Activated CD8-positive, alpha-beta T cell treated with anti-CD3 and anti-CD28 coated beads for 36 hours (primary cell): ENCODE data around the gene PRTN3. TPM values are rescaled to one million over a fixed set of nuclear protein-coding genes. Genes with fewer than 3 reads are reported as not detected.
"Not testable (repeated sequence)": the region's sequence is repeated elsewhere in the genome, so short reads cannot be mapped to it uniquely, and the experiment has no call there.

Experiments
- ATAC-seq: fragments of 200-7000 bp; cut with Tn5 transposase; one replicate; pipeline ENCODE4 v1.10.0; 2021; ENCODE audit warnings: mild to moderate bottlenecking, moderate library complexity
- CTCF ChIA-PET: fragments of 350-600 bp; sonication (Branson Sonifier 250); formaldehyde crosslinking; loops from one replicate; lab custom pipeline; 2021; ENCODE audit warnings: antibody characterized with exemption; lab: Charles Lee
- POLR2A ChIA-PET: fragments of 350-600 bp; sonication (Branson Sonifier 250); formaldehyde crosslinking; loops from one replicate; lab custom pipeline; 2021; ENCODE audit warnings: antibody characterized with exemption; lab: Charles Lee
- DNase-seq: peaks from one replicate; pipeline ENCODE4 v3.0.0-alpha.2; 2020
- H3K27ac Mint-ChIP-seq: one replicate; pipeline ENCODE4 v1.8.0; 2021; ENCODE audit warnings: mild to moderate bottlenecking, mixed read lengths
- H3K27me3 Mint-ChIP-seq: one replicate; pipeline ENCODE4 v1.8.0; 2021; ENCODE audit warnings: mixed read lengths
- H3K36me3 Mint-ChIP-seq: one replicate; pipeline ENCODE4 v1.8.0; 2021; ENCODE audit warnings: low read depth, mixed read lengths
- H3K4me1 Mint-ChIP-seq: one replicate; pipeline ENCODE4 v1.8.0; 2021; ENCODE audit warnings: low read depth, mixed read lengths
- H3K4me3 Mint-ChIP-seq: one replicate; pipeline ENCODE4 v1.8.0; 2021; ENCODE audit warnings: mild to moderate bottlenecking, moderate library complexity, mixed read lengths
- H3K9me3 Mint-ChIP-seq: one replicate; pipeline ENCODE4 v1.8.0; 2021; ENCODE audit warnings: mixed read lengths
- CTCF ChIP-seq: fragments of 200-600 bp; IDR thresholded peaks from one replicate; pipeline ENCODE4 v1.8.0; 2022; ENCODE audit warnings: antibody characterized with exemption, mild to moderate bottlenecking
- intact Hi-C: fragments of 100-400 bp; cut with micrococcal nuclease; formaldehyde crosslinking; loops from one replicate; pipeline ENCODE4 v1.10.0; 2022
- total RNA-seq, 2 experiments: library from RNA; stranded (reverse); gene quantifications; one replicate each; pipeline ENCODE4 v1.2.3, GENCODE V29; 2021

PRTN3 gene
- total RNA-seq, 2 experiments from 2014 or later: not detected

- Mint-ChIP-seq H3K36me3 (no peaks in the 10 kb centered on the region), H3K4me1 (no peaks in the 10 kb centered on the region), H3K27me3 (peaks cover 11% of the 10 kb centered on the region), H3K9me3 (no peaks in the 10 kb centered on the region), H3K27ac (no peak overlapping the region), H3K4me3 (no peak overlapping the region)
- POLR2A ChIA-PET: no interaction called here
- ATAC-seq (no peak), DNase-seq (no peak)
- TF ChIP-seq CTCF: no peak
- CTCF ChIA-PET: no interaction called here
- intact Hi-C loops: no loop called here
These were observed 12.3 kb downstream of the PRTN3 start for GRCh38 chr19:853014-853585.

- peaks cover 11% of the 10 kb centered on the region for H3K27me3 Mint-ChIP-seq
- H3K4me1 Mint-ChIP-seq, ATAC-seq, H3K9me3 Mint-ChIP-seq, H3K36me3 Mint-ChIP-seq, H3K4me3 Mint-ChIP-seq, DNase-seq, intact Hi-C loops, H3K27ac Mint-ChIP-seq: not testable (repeated sequence)
- CTCF ChIA-PET: interaction anchor here (0.9 kb wide), 1 partner anchor 131 kb away, joined by 4 read pairs; the partner anchor contains the start of gene WDR18
- POLR2A ChIA-PET: interaction anchor here (0.5 to 0.6 kb wide), 3 partner anchors 19 to 73 kb away, joined by 3 to 4 read pairs (median 3); no protein-coding TSS in a partner anchor
These were observed 12.9 kb downstream of the PRTN3 start for GRCh38 chr19:853614-854220.

- Mint-ChIP-seq H3K27ac (no peak overlapping the region), H3K4me1 (no peaks in the 10 kb centered on the region), H3K36me3 (no peaks in the 10 kb centered on the region), H3K4me3 (no peak overlapping the region), H3K9me3 (no peaks in the 10 kb centered on the region), H3K27me3 (peaks cover 9% of the 10 kb centered on the region)
- ChIA-PET CTCF (interaction anchor here (0.9 kb wide), 1 partner anchor 130 kb away, joined by 4 read pairs; the partner anchor contains the start of gene WDR18), POLR2A (interaction anchor here (0.5 to 0.6 kb wide), 3 partner anchors 18 to 72 kb away, joined by 3 to 4 read pairs (median 3); no protein-coding TSS in a partner anchor)
- ATAC-seq (no peak), DNase-seq (no peak)
- intact Hi-C loops: no loop called here
- TF ChIP-seq CTCF: no peak
These were observed 13.8 kb downstream of the PRTN3 start for GRCh38 chr19:854549-854948.

- no peak for DNase-seq
- POLR2A ChIA-PET: no interaction called here
- Mint-ChIP-seq H3K27me3 (peaks cover 12% of the 10 kb centered on the region), H3K36me3 (no peaks in the 10 kb centered on the region), H3K4me1 (no peaks in the 10 kb centered on the region), H3K4me3 (no peak overlapping the region), H3K9me3 (no peaks in the 10 kb centered on the region), H3K27ac (no peak overlapping the region)
- CTCF ChIA-PET: interaction anchor here (0.7 kb wide), 1 partner anchor 86 kb away, joined by 3 read pairs; no protein-coding TSS in a partner anchor
- ATAC-seq: no peak
- TF ChIP-seq CTCF: no peak
- intact Hi-C loops: loop anchor here (5.0 kb wide), 1 partner anchor 127 kb away; the partner anchor contains the start of gene WDR18
These were observed 14.3 kb downstream of the PRTN3 start for GRCh38 chr19:855142-855541.

- Mint-ChIP-seq H3K27me3 (peaks cover 11% of the 10 kb centered on the region), H3K4me3 (no peak overlapping the region), H3K4me1 (no peaks in the 10 kb centered on the region), H3K9me3 (no peaks in the 10 kb centered on the region), H3K27ac (no peak overlapping the region), H3K36me3 (no peaks in the 10 kb centered on the region)
- ATAC-seq (no peak), DNase-seq (no peak)
- CTCF ChIA-PET: interaction anchor here (0.7 to 1.5 kb wide), 5 partner anchors 11 to 86 kb away, joined by 3 to 6 read pairs (median 3); no protein-coding TSS in a partner anchor
- POLR2A ChIA-PET: no interaction called here
- intact Hi-C loops: loop anchor here (5.0 kb wide), 1 partner anchor 127 kb away; the partner anchor contains the start of gene WDR18
- no peak for TF ChIP-seq CTCF
These were observed 14.8 kb downstream of the PRTN3 start for GRCh38 chr19:855566-856120.
